C4-2B (cell line): Measurements from ENCODE around the gene PRKCB.
"Not testable (repeated sequence)": the region's sequence is repeated elsewhere in the genome, so short reads cannot be mapped to it uniquely, and the experiment has no call there.

Experiments
- H3K27ac ChIP-seq: fragments of 450-650 bp; 2 replicates; pipeline ENCODE4 v1.5.1; 2017
- CTCF ChIP-seq: fragments of 450-650 bp; conservative IDR thresholded peaks from 2 replicates; pipeline ENCODE4 v1.5.1; 2017; ENCODE audit warnings: mild to moderate bottlenecking
- ZFX ChIP-seq: fragments of 450-650 bp; IDR thresholded peaks from 2 replicates; pipeline ENCODE4 v1.6.1; 2017

Gene PRKCB

GRCh38 chr16:24094660-24095059 lies 258.9 kb downstream of the PRKCB start:
- TF ChIP-seq ZFX (no peak), CTCF (no peak)
- no peak overlapping the region for H3K27ac ChIP-seq

- TF ChIP-seq ZFX (no peak), CTCF (no peak)
- H3K27ac ChIP-seq = no peak overlapping the region
Measured at GRCh38 chr16:24098896-24099295, 263.1 kb downstream of the PRKCB start.

- H3K27ac ChIP-seq = no peak overlapping the region
- TF ChIP-seq ZFX (no peak), CTCF (no peak)
Measured at GRCh38 chr16:24101431-24101830, 265.6 kb downstream of the PRKCB start.

GRCh38 chr16:24102209-24102660 lies 266.5 kb downstream of the PRKCB start:
- TF ChIP-seq ZFX = no peak
- TF ChIP-seq CTCF = no peak
- no peak overlapping the region for H3K27ac ChIP-seq

GRCh38 chr16:24105471-24105870 lies 269.7 kb downstream of the PRKCB start:
- not testable (repeated sequence) for H3K27ac ChIP-seq

- H3K27ac ChIP-seq = not testable (repeated sequence)
Measured at GRCh38 chr16:24108090-24108489, 272.3 kb downstream of the PRKCB start.

GRCh38 chr16:24111724-24112302 lies 276.0 kb downstream of the PRKCB start:
- H3K27ac ChIP-seq = no peak overlapping the region
- TF ChIP-seq ZFX (no peak), CTCF (no peak)

- no peak overlapping the region for H3K27ac ChIP-seq
- TF ChIP-seq CTCF (no peak), ZFX (no peak)
Measured at GRCh38 chr16:24113115-24113745, 277.4 kb downstream of the PRKCB start.
